DND-41 (cell line): ENCODE results near the gene OR2B6.
"Not testable (repeated sequence)": the region's sequence is repeated elsewhere in the genome, so short reads cannot be mapped to it uniquely, and the experiment has no call there.

Experiments
- CTCF ChIP-seq: IDR thresholded peaks from 2 replicates; pipeline ENCODE4 v1.5.1; 2012; ENCODE audit warnings: borderline replicate concordance, low read length, moderate library complexity, mild to moderate bottlenecking; ENCODE audit not compliant: poor library complexity, severe bottlenecking; ENCODE audit errors: extremely low read depth
- EZH2 ChIP-seq: IDR thresholded peaks from 3 replicates; pipeline ENCODE4 v1.6.1; 2012; ENCODE audit warnings: borderline replicate concordance, low read depth, mild to moderate bottlenecking, moderate library complexity, low read length, inconsistent platforms; ENCODE audit not compliant: severe bottlenecking

- TF ChIP-seq CTCF, EZH2: not testable (repeated sequence)
These were observed 29.0 kb upstream of the OR2B6 start for GRCh38 chr6:27928041-27928440.
